ENCODE data around the gene BMP5.

BMP5 gene

GRCh38 chr6:55811074-55811473 is 64.3 kb downstream of the BMP5 start:
- DNase-seq (ENCODE audit: low read depth) = no peak

GRCh38 chr6:55802259-55802658 is 73.1 kb downstream of the BMP5 start:
- DNase-seq (ENCODE audit: low read depth) = no peak

- DNase-seq (ENCODE audit: low read depth) = no peak
Measured at GRCh38 chr6:55798571-55798970, 76.8 kb downstream of the BMP5 start.

- no peak for DNase-seq (ENCODE audit: low read depth)
Measured at GRCh38 chr6:55794136-55794812, 81.1 kb downstream of the BMP5 start.

GRCh38 chr6:55785273-55785672 is 90.1 kb downstream of the BMP5 start:
- DNase-seq (ENCODE audit: low read depth) = no peak

GRCh38 chr6:55782275-55782674 is 93.1 kb downstream of the BMP5 start:
- DNase-seq (ENCODE audit: low read depth) = no peak

GRCh38 chr6:55778705-55779104 is 96.7 kb downstream of the BMP5 start:
- no peak for DNase-seq (ENCODE audit: low read depth)

GRCh38 chr6:55777469-55777868 is 97.9 kb downstream of the BMP5 start:
- no peak for DNase-seq (ENCODE audit: low read depth)

GRCh38 chr6:55776113-55776512 is 99.3 kb downstream of the BMP5 start:
- no peak for DNase-seq (ENCODE audit: low read depth)

GRCh38 chr6:55775029-55775318 is 100.4 kb downstream of the BMP5 start:
- DNase-seq (ENCODE audit: low read depth) = no peak

- no peak for DNase-seq (ENCODE audit: low read depth)
Measured at GRCh38 chr6:55774286-55775028, 100.9 kb downstream of the BMP5 start.

GRCh38 chr6:55773620-55774216 is 101.7 kb downstream of the BMP5 start:
- DNase-seq (ENCODE audit: low read depth) = no peak

GRCh38 chr6:55772730-55773129 is 102.7 kb downstream of the BMP5 start:
- DNase-seq (ENCODE audit: low read depth) = no peak

- no peak for DNase-seq (ENCODE audit: low read depth)
Measured at GRCh38 chr6:55759536-55759935, 115.9 kb downstream of the BMP5 start.

GRCh38 chr6:55758156-55758937 is 117.0 kb downstream of the BMP5 start:
- DNase-seq (ENCODE audit: low read depth) = no peak

- DNase-seq (ENCODE audit: low read depth) = no peak
Measured at GRCh38 chr6:55756531-55757031, 118.8 kb downstream of the BMP5 start.

- no peak for DNase-seq (ENCODE audit: low read depth)
Measured at GRCh38 chr6:55748880-55749279, 126.5 kb downstream of the BMP5 start.

- DNase-seq (ENCODE audit: low read depth) = no peak
Measured at GRCh38 chr6:55746473-55746872, 128.9 kb downstream of the BMP5 start.

GRCh38 chr6:55734256-55734655 is 141.1 kb downstream of the BMP5 start:
- no peak for DNase-seq (ENCODE audit: low read depth)

GRCh38 chr6:55729665-55730064 is 145.7 kb downstream of the BMP5 start:
- DNase-seq (ENCODE audit: low read depth) = no peak

- DNase-seq (ENCODE audit: low read depth) = no peak
Measured at GRCh38 chr6:55726144-55726543, 149.2 kb downstream of the BMP5 start.

- no peak for DNase-seq (ENCODE audit: low read depth)
Measured at GRCh38 chr6:55714831-55715230, 160.6 kb downstream of the BMP5 start.

- DNase-seq (ENCODE audit: low read depth) = no peak
Measured at GRCh38 chr6:55713436-55713835, 162.0 kb downstream of the BMP5 start.

Measured in stimulated activated CD8-positive, alpha-beta memory T cell treated with anti-CD3 and anti-CD28 coated beads, Interleukin-7, amount 100 ng/mL, for 24 hours (primary cell).